ENCODE measurements around the gene PPP2R5A.
A peak's percentile ranks its signal among the peaks of the same experiment; 100 is the strongest.
"Not testable (repeated sequence)": the region's sequence is repeated elsewhere in the genome, so short reads cannot be mapped to it uniquely, and the experiment has no call there.

PPP2R5A gene

DNA sequence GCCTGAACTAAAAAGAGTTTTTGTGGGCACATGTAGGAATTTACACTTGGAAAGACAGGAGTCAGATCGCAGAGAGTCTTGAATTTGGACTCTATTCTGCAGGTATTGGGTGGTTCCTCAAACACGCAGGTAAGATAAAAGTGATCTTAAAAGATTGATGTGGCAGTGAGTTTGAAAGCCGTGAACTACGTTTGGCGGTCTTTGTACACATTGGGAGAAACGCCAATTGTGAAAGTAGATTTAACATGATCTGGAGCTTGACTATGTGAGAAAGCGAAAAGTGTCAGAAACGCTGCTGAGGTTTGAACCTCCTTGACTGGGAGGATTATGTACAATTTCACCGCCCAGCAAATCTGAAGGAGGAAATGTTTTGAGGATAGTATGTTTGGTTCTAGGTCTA lies 1.5 kb upstream of the PPP2R5A start:
- H3K4me3 ChIP-seq (ENCODE audit: low read depth, low read length) = no peak overlapping the region
- TF ChIP-seq, protein P1, sequence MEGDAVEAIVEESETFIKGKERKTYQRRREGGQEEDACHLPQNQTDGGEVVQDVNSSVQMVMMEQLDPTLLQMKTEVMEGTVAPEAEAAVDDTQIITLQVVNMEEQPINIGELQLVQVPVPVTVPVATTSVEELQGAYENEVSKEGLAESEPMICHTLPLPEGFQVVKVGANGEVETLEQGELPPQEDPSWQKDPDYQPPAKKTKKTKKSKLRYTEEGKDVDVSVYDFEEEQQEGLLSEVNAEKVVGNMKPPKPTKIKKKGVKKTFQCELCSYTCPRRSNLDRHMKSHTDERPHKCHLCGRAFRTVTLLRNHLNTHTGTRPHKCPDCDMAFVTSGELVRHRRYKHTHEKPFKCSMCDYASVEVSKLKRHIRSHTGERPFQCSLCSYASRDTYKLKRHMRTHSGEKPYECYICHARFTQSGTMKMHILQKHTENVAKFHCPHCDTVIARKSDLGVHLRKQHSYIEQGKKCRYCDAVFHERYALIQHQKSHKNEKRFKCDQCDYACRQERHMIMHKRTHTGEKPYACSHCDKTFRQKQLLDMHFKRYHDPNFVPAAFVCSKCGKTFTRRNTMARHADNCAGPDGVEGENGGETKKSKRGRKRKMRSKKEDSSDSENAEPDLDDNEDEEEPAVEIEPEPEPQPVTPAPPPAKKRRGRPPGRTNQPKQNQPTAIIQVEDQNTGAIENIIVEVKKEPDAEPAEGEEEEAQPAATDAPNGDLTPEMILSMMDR (conservative IDR thresholded peaks at IDR 0.05; ENCODE audit: low read depth, low read length) = no peak
- DNase-seq (ENCODE audit: low read depth) = no peak

DNA sequence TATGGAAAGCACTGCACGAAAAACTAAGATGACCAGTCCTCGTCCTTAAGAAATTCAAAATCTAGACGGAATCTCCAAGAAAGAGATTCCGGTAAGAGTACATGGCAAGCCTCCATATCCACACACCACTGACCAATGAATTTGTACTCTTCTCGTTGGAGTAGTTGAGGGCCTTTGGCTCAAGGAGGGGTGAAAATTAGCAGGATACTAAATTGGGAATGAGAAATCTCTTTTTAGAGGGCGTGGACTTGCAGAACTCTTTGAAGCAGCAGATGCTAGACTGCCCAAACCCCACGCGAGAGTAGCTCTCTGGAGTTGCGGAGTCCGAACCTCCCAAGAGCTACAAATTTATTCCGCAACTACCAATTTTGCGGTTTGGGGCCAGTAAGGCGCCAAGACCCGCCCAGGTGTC lies 872 bp upstream of the PPP2R5A start:
- H3K4me3 ChIP-seq (ENCODE audit: low read depth, low read length) = peak overlapping the region; percentile 79
- peak; percentile 51 for DNase-seq (ENCODE audit: low read depth)
- TF ChIP-seq, protein P1 (conservative IDR thresholded peaks at IDR 0.05; ENCODE audit: low read depth, low read length) = no peak

DNA sequence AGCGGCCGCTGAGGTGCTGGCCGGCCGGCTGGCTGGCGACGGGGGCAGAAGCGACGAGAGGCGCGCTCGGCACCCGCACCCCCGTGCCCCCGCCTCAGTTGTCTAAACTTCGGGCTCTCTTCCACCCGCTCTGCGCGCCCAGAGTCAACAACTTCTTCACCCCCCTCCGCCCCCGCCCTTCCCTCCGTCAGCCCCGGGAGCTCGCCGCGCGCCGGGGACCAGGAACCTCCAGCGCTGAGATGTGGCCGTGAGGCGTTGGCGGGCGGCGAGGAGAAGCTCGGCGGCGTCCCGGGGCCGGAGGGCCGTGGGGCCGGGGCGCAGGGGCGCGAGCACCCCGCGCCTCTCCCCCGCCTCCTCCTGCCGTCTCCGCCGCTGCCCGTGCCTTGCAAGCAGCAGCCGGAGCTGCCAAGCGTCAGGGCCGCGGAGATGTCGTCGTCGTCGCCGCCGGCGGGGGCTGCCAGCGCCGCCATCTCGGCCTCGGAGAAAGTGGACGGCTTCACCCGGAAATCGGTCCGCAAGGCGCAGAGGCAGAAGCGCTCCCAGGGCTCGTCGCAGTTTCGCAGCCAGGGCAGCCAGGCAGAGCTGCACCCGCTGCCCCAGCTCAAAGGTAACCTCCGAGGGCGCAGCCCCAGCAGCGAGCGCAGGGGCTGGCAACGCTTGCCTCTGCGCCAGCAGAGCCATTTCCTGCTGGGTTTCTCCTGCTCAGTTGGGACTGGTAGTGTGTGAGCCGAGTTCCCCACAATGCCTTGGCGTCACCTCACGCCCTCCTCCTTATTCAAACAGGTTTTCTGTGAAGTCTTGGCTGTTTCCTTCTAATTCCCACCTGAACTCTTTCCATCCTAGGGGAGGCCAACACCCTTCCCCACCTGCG lies 710 bp downstream of the PPP2R5A start:
- DNase-seq (ENCODE audit: low read depth) = peak; percentile 39
- TF ChIP-seq, protein P1 (conservative IDR thresholded peaks at IDR 0.05; ENCODE audit: low read depth, low read length) = no peak

DNA sequence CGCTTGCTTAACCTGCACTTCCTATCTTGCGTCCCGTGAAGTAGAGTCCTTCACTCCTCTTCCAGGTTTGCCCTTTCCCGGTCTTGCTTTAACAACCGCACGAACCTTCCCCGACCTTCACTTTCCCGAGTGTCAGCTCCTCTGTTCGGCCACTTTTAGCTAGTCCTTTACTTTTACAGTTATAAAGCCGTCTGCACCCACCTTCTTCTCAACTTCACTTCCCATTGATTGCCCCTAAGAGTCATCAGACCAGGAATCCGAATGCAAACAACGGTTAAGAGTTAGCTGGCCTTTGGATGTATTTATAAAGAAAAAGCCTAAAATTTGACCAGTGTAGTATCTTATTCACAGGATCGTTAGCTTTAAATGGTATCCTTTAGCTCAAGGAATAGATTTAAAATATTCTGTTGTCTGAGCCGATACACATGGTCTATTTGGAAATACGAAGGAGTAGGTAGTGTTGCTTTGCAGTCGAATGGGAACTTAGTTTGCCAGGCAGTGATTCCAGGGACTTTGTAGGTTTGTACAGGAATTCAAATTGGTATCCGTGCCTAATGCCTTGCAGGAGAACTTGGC lies 1.4 kb downstream of the PPP2R5A start:
- peak overlapping the region; percentile 84 for H3K4me3 ChIP-seq (ENCODE audit: low read depth, low read length)
- TF ChIP-seq, protein P1 (conservative IDR thresholded peaks at IDR 0.05; ENCODE audit: low read depth, low read length) = no peak
- peak; percentile 19 for DNase-seq (ENCODE audit: low read depth)

More for the DNA sequence above, 710 bp downstream of the PPP2R5A start:
- peak overlapping the region; percentile 84 for H3K4me3 ChIP-seq (ENCODE audit: low read depth, low read length)

DNA sequence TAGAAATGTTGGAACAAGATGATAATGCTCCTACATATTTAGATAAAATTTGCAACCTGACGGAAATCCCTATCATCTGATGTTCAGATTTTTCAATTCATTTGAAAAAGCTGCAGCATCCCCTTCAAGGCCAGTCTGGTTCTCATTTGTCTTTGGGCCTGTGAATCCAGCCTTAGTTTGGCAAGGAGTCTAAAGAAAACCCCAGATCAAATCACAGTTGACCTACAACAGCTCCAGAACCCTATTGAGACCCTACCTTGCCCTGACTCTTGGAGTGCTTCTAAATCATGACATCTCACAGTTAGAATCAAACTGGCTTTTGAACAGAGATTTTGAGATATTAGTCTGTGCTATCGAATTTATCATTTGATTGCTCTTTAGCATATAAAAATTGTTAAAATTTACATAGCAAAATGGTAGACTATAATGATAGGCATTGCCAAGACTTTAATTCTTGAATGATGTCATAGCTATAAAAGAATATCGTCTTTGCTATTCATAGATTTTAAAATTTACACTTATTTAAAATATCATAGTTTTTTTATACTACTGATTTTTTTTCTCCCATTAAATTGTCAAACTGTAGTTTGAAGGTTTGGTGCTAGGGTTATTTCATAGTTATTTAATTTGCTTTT lies 2.2 kb downstream of the PPP2R5A start:
- peak overlapping the region; percentile 84 for H3K4me3 ChIP-seq (ENCODE audit: low read depth, low read length)
- DNase-seq (ENCODE audit: low read depth) = no peak
- TF ChIP-seq, protein P1 (conservative IDR thresholded peaks at IDR 0.05; ENCODE audit: low read depth, low read length) = no peak

DNA sequence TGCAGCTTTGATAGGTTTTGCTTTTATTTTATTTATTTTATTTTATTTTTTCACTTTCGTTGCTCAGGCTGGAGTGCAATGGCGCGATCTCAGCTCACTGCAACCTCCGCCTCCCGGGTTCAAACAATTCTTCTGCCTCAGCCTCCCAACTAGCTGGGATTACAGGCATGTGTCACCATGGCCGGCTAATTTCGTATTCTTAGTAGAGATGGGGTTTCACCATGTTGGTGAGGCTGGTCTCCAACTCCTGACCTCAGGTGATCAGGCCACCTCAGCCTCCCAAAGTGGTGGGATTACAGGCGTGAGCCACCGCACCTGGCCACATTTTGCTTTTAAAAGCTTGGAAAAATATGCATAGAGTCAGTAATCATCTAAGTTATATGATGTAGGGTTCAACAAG lies 2.8 kb downstream of the PPP2R5A start:
- not testable (repeated sequence) for H3K4me3 ChIP-seq (ENCODE audit: low read depth, low read length); DNase-seq (ENCODE audit: low read depth)

DNA sequence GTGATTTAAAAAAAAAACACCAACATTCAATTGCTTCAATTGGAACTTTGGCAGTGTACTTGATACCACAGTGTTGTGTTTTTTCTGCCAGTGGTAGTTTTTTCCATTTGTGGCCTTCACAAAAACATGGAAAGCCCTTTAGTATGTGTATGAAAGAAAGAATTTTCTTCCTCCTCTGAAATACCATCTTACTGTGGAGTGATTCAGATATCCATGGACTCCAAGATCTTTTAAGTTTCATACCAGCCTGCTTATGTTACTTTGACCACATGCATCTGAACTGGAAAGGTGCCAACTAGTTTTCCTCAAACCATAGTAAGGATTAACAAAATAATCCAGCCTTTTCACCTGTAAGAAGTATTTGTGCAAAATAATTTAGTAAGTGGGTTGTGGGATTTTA lies 3.4 kb downstream of the PPP2R5A start:
- H3K4me3 ChIP-seq (ENCODE audit: low read depth, low read length) = no peak overlapping the region
- DNase-seq (ENCODE audit: low read depth) = peak; percentile 54
- TF ChIP-seq, protein P1 (conservative IDR thresholded peaks at IDR 0.05; ENCODE audit: low read depth, low read length) = no peak
